HCT116 (cell line): Measurements from ENCODE around the gene FBXL15.

Experiments used
- CEBPB ChIP-seq: IDR thresholded peaks from 2 replicates; pipeline ENCODE4 v1.6.1; 2012; ENCODE audit warnings: low read depth
- POLR2A ChIP-seq: IDR thresholded peaks from 2 replicates; pipeline ENCODE4 v1.7.0; 2011; ENCODE audit warnings: borderline replicate concordance; ENCODE audit not compliant: insufficient read depth, insufficient read length; ENCODE audit errors: extremely low read depth
- RAD21 ChIP-seq: IDR thresholded peaks from 2 replicates; pipeline ENCODE4 v1.6.1; 2012; ENCODE audit warnings: low read depth, mild to moderate bottlenecking
- ZFX ChIP-seq: fragments of 450-650 bp; IDR thresholded peaks from 2 replicates; pipeline ENCODE4 v1.6.1; 2017

DNA sequence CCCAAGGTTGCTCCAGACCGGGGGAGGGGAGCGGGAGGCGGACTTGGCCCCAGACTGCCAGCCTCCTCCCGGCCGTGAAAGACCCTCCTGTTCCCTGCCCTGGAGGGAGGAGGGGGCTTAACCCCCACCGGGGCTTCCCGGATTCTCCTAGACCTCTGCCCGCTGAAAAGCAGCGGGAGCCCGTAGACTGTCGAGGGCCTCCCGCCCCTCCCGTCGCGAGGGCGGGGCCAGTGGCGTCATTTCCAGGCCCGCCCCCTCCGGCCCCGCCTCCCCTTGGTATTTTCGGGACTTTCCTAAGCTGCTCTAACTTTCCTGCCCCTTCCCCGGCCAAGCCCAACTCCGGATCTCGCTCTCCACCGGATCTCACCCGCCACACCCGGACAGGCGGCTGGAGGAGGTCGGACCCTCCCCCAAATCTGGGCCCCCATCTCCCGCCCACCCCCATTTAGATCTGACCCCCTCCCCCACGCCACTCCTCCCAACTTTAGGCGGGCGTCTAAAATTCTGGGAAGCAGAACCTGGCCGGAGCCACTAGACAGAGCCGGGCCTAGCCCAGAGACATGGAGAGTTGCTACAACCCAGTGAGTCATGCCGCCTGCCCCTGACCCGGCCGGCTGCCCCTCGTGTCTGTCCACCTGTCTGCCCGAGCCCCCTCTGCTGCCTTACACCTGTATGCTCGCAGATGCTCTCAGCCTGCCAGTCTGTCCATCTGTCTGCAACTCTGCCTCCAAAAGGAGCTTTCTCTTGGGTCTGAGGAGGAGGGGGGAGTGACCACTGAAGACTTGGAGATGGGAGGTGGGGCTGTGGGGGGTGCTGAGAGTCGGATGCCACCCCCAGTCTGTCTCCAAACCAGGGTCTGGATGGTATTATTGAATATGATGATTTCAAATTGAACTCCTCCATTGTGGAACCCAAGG is 25.0 kb upstream of the FBXL15 start, which contains the start of gene NFKB2:
- TF ChIP-seq ZFX: no peak
- no peak for TF ChIP-seq POLR2A
- no peak for TF ChIP-seq RAD21
- no peak for TF ChIP-seq CEBPB
